CD14-positive monocyte (primary cell): Measurements from ENCODE around the gene ATP10D. TPM values are rescaled to one million over a fixed set of nuclear protein-coding genes. Genes with fewer than 3 reads are reported as not detected.
"Not testable (repeated sequence)": the region's sequence is repeated elsewhere in the genome, so short reads cannot be mapped to it uniquely, and the experiment has no call there.

ENCODE experiments used
- DNase-seq, 3 donors: peaks; one replicate each; pipeline ENCODE4 v3.0.0-alpha.2; 2011 to 2022
- H2AFZ ChIP-seq: 2 replicates; pipeline ENCODE4 v1.6.0; 2012; ENCODE audit warnings: mild to moderate bottlenecking, low read depth, low read length, inconsistent platforms; ENCODE audit not compliant: insufficient read depth, poor library complexity, severe bottlenecking
- H3K27ac ChIP-seq, 2 donors: 1 replicate in 1 of 2; 2 replicates in 1 of 2; pipeline ENCODE4 v1.5.1; 2012 to 2013; ENCODE audit warnings: low read length in 2 of 2, control low read depth in 1 of 2, inconsistent platforms in 1 of 2, low read depth in 1 of 2, mild to moderate bottlenecking in 1 of 2
- H3K27me3 ChIP-seq, 2 donors: one replicate each; pipeline versions ENCODE4 v1.6.0 to v1.6.1; 2011 to 2013; ENCODE audit warnings: low read length in 2 of 2; ENCODE audit not compliant: control insufficient read depth in 2 of 2, insufficient read depth in 2 of 2
- H3K36me3 ChIP-seq, 2 donors: replicated peaks in 1 of 2; 1 replicate in 1 of 2; 2 replicates in 1 of 2; pipeline versions ENCODE4 v1.5.1 to v1.6.1; 2012 to 2013; ENCODE audit warnings: low read length in 2 of 2, control low read depth in 1 of 2, inconsistent platforms in 1 of 2, mild to moderate bottlenecking in 1 of 2; ENCODE audit not compliant: insufficient read depth in 2 of 2, control insufficient read depth in 1 of 2
- H3K4me1 ChIP-seq, 2 donors: 1 replicate in 1 of 2; 2 replicates in 1 of 2; pipeline versions ENCODE4 v1.5.1 to v1.6.1; 2012 to 2013; ENCODE audit warnings: low read length in 2 of 2, control low read depth in 1 of 2, inconsistent platforms in 1 of 2, mild to moderate bottlenecking in 1 of 2, moderate library complexity in 1 of 2; ENCODE audit not compliant: insufficient read depth in 2 of 2, control insufficient read depth in 1 of 2
- H3K4me2 ChIP-seq: replicated peaks from 2 replicates; pipeline ENCODE3; 2012; ENCODE audit warnings: low read length, moderate library complexity, mild to moderate bottlenecking; ENCODE audit not compliant: poor library complexity, severe bottlenecking; ENCODE audit errors: extremely low read depth
- H3K4me3 ChIP-seq, 3 experiments: fragments of 200-600 bp in 1 of 3; sonication (generic) in 1 of 3; replicated peaks in 1 of 3; 1 replicate in 2 of 3; 2 replicates in 1 of 3; pipeline ENCODE4 v1.5.1; 2011 to 2013; ENCODE audit warnings: low read length in 3 of 3, mild to moderate bottlenecking in 3 of 3, control low read depth in 2 of 3, low read depth in 2 of 3, inconsistent platforms in 1 of 3, moderate library complexity in 1 of 3
- H3K79me2 ChIP-seq: 2 replicates; pipeline ENCODE4 v1.6.0; 2012; ENCODE audit warnings: mild to moderate bottlenecking, control low read depth, inconsistent platforms, low read length, moderate library complexity; ENCODE audit not compliant: insufficient read depth
- H3K9ac ChIP-seq: 2 replicates; pipeline ENCODE4 v1.6.0; 2017; ENCODE audit warnings: low read length, mild to moderate bottlenecking; ENCODE audit not compliant: insufficient read depth, poor library complexity, severe bottlenecking
- H3K9me3 ChIP-seq, 2 donors: replicated peaks in 1 of 2; 1 replicate in 1 of 2; 2 replicates in 1 of 2; pipeline versions ENCODE4 v1.5.1 to v1.6.1; 2012 to 2013; ENCODE audit warnings: low read length in 2 of 2, control low read depth in 1 of 2; ENCODE audit not compliant: control insufficient read depth in 1 of 2, insufficient read depth in 1 of 2
- H4K20me1 ChIP-seq: 2 replicates; pipeline ENCODE4 v1.6.0; 2012; ENCODE audit warnings: mild to moderate bottlenecking, low read length, control low read depth, moderate library complexity; ENCODE audit not compliant: insufficient read depth
- H3K27ac Mint-ChIP-seq, 7 donors: one replicate each; pipeline ENCODE4 v1.8.0; 2020; ENCODE audit warnings: mild to moderate bottlenecking in 7 of 7, mixed read lengths in 7 of 7, moderate library complexity in 6 of 7, inconsistent platforms in 2 of 7
- H3K27me3 Mint-ChIP-seq, 3 donors: one replicate each; pipeline ENCODE4 v1.8.0; 2021 to 2022; ENCODE audit warnings: low read depth in 3 of 3, mild to moderate bottlenecking in 3 of 3, mixed read lengths in 3 of 3, moderate library complexity in 3 of 3, inconsistent platforms in 1 of 3
- H3K36me3 Mint-ChIP-seq, 2 donors: one replicate each; pipeline ENCODE4 v1.8.0; 2020; ENCODE audit warnings: mixed read lengths in 2 of 2, inconsistent platforms in 1 of 2, mild to moderate bottlenecking in 1 of 2
- H3K4me1 Mint-ChIP-seq: one replicate; pipeline ENCODE4 v1.8.0; 2020; ENCODE audit warnings: mild to moderate bottlenecking, mixed read lengths
- H3K4me3 Mint-ChIP-seq, 2 donors: one replicate each; pipeline ENCODE4 v1.8.0; 2020; ENCODE audit warnings: mild to moderate bottlenecking in 2 of 2, mixed read lengths in 2 of 2, moderate library complexity in 1 of 2
- H3K9me3 Mint-ChIP-seq, 7 donors: one replicate each; pipeline ENCODE4 v1.8.0; 2020 to 2022; ENCODE audit warnings: mixed read lengths in 7 of 7, mild to moderate bottlenecking in 6 of 7, moderate library complexity in 6 of 7, inconsistent platforms in 2 of 7
- CTCF ChIP-seq: fragments of 200-600 bp; IDR thresholded peaks from one replicate; pipeline ENCODE4 v1.8.0; 2022; ENCODE audit warnings: antibody characterized with exemption, mild to moderate bottlenecking
- WGBS: methylation state at CpG from one replicate; pipeline ENCODE4 v1.1.5; 2013; ENCODE audit warnings: missing lambda C conversion rate; ENCODE audit not compliant: insufficient coverage; 5-methylcytosine and 5-hydroxymethylcytosine counted together
- intact Hi-C, 2 donors: fragments of 100-400 bp; cut with micrococcal nuclease; formaldehyde crosslinking; loops; one replicate each; pipeline versions ENCODE4 v1.15.0 to v1.15.1; 2023
- polyA plus RNA-seq, 3 donors: library from polyadenylated mRNA; depleted of rRNA in 1 of 3; unstranded in 2 of 3; stranded (reverse) in 1 of 3; fragments of 300-500 nt in 2 of 3; fragments of >200 nt in 1 of 3; fragmentation: Illumina TruSeq in 2 of 3; gene quantifications; 1 replicate in 2 of 3; 2 replicates in 1 of 3; pipeline ENCODE4 v1.2.3, GENCODE V29; 2012 to 2021

The ATP10D gene
- polyA plus RNA-seq, 3 donors: 8.4 to 16.9 (median 14.1) TPM

- Histone ChIP-seq H3K36me3 (peaks cover 71 to 92% of the 10 kb centered on the region in 2 donors), H3K4me2 (no peak overlapping the region), H3K79me2 (no peaks in the 10 kb centered on the region), H3K9ac (no peak overlapping the region), H2AFZ (no peak overlapping the region), H3K27me3 (no peaks in the 10 kb centered on the region), H3K9me3 (no peaks in the 10 kb centered on the region), H3K27ac (no peak overlapping the region), H3K4me1 (no peaks in the 10 kb centered on the region), H4K20me1 (no peaks in the 10 kb centered on the region), H3K4me3 (no peak overlapping the region)
- Mint-ChIP-seq H3K36me3 (peaks cover 67 to 71% of the 10 kb centered on the region in 2 donors), H3K4me1 (no peaks in the 10 kb centered on the region), H3K27ac (no peak overlapping the region), H3K27me3 (no peaks in the 10 kb centered on the region), H3K9me3 (peaks cover 0 to 4% (median 0%) of the 10 kb centered on the region in 7 donors), H3K4me3 (no peak overlapping the region)
- no peak for DNase-seq
- intact Hi-C loops: no loop called here
- 95% methylated on average over 2 of the region's 3 CpGs for WGBS
- no peak for TF ChIP-seq CTCF
Measured at GRCh38 chr4:47538111-47538824, 53.2 kb downstream of the ATP10D start.

- no peaks in the 10 kb centered on the region for H3K79me2 ChIP-seq
Measured at GRCh38 chr4:47538825-47539154, 53.7 kb downstream of the ATP10D start.

DNA sequence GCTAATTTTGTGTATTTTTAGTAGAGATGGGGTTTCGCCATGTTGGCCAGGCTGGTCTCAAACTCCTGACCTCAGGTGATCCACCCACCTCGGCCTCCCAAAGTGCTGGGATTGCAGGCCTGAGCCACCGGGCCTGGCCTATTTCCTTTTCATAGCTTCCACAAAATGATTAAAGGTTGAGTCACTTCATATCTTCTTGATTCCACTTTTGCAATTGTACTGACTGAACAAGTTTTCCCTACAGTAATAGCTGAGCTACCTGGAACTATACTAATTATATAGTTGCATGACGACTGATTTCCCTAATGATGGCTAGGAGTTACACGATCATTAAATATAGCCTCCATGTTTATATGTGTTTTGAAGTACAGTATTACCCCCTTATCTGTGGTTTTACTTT is 57.6 kb downstream of the ATP10D start:
- H3K4me3 Mint-ChIP-seq, DNase-seq, H3K27ac ChIP-seq, H3K4me3 ChIP-seq, H3K9ac ChIP-seq, H3K9me3 ChIP-seq, H3K27me3 Mint-ChIP-seq, H3K27me3 ChIP-seq, H3K79me2 ChIP-seq, H3K27ac Mint-ChIP-seq, H3K4me1 ChIP-seq, H2AFZ ChIP-seq, H3K9me3 Mint-ChIP-seq, H3K4me1 Mint-ChIP-seq, H4K20me1 ChIP-seq, intact Hi-C loops, H3K4me2 ChIP-seq: not testable (repeated sequence)
- peaks cover 58 to 73% of the 10 kb centered on the region in 2 donors for H3K36me3 Mint-ChIP-seq
- peaks cover 65 to 82% of the 10 kb centered on the region in 2 donors for H3K36me3 ChIP-seq
- 83% methylated on average over 2 of the region's 5 CpGs for WGBS

More at GRCh38 chr4:47538825-47539154, 53.7 kb downstream of the ATP10D start:
- intact Hi-C loops: no loop called here
- Histone ChIP-seq H3K36me3 (peaks cover 74 to 89% of the 10 kb centered on the region in 2 donors), H3K9me3 (no peaks in the 10 kb centered on the region), H4K20me1 (no peaks in the 10 kb centered on the region), H3K27me3 (no peaks in the 10 kb centered on the region), H3K9ac (no peak overlapping the region), H3K4me3 (no peak overlapping the region), H2AFZ (no peak overlapping the region), H3K4me1 (no peaks in the 10 kb centered on the region), H3K27ac (no peak overlapping the region), H3K4me2 (no peak overlapping the region)
- Mint-ChIP-seq H3K9me3 (peaks cover 0 to 4% (median 0%) of the 10 kb centered on the region in 7 donors), H3K36me3 (peaks cover 69 to 74% of the 10 kb centered on the region in 2 donors), H3K27me3 (no peaks in the 10 kb centered on the region), H3K27ac (no peak overlapping the region), H3K4me1 (no peaks in the 10 kb centered on the region), H3K4me3 (no peak overlapping the region)
- no peak for TF ChIP-seq CTCF
- WGBS: 100% methylated on average over 1 of the region's 2 CpGs
- DNase-seq: no peak
